HG02759 (cell line): ENCODE results near the gene HOMER1.

Experiments
- ATAC-seq: cut with Tn5 transposase; IDR thresholded peaks from one replicate; pipeline ENCODE4 v1.9.1; 2021; ENCODE audit warnings: mild to moderate bottlenecking, moderate library complexity; ENCODE audit not compliant: unreplicated experiment

HOMER1 gene

GRCh38 chr5:79329453-79329852 is 184.5 kb downstream of the HOMER1 start:
- no peak for ATAC-seq
